Suprapubic skin (tissue), 4 donors: ENCODE results near the gene NSMCE1.

ENCODE experiments used
- CTCF ChIP-seq, 2 donors: fragments of 200-600 bp in 1 of 2; fragments of 450-650 bp in 1 of 2; sonication (generic) in 1 of 2; IDR thresholded peaks; one replicate each; pipeline ENCODE4 v1.5.1; 2016 to 2019; ENCODE audit warnings: antibody characterized with exemption in 2 of 2, mild to moderate bottlenecking in 1 of 2, moderate library complexity in 1 of 2
- POLR2A ChIP-seq, 2 donors: fragments of 450-650 bp; IDR thresholded peaks; one replicate each; pipeline ENCODE4 v1.6.1; 2017; ENCODE audit warnings: antibody characterized with exemption in 2 of 2, mild to moderate bottlenecking in 2 of 2, moderate library complexity in 2 of 2
- POLR2AphosphoS5 ChIP-seq, 3 donors: sonication (generic); formaldehyde crosslinking; IDR thresholded peaks; one replicate each; pipeline ENCODE4 v1.6.1; 2017; ENCODE audit warnings: antibody characterized with exemption in 3 of 3

GRCh38 chr16:27291106-27291505 is 22.5 kb upstream of the NSMCE1 start:
- TF ChIP-seq CTCF (IDR thresholded peaks at IDR 0.05) (no peak), POLR2A (IDR thresholded peaks at IDR 0.05) (no peak), POLR2AphosphoS5 (IDR thresholded peaks at IDR 0.05) (peak in 1 of 3 donors; percentile 21)
